GM18870 (cell line): ENCODE measurements around the gene SNX4.
"Not testable (repeated sequence)": the region's sequence is repeated elsewhere in the genome, so short reads cannot be mapped to it uniquely, and the experiment has no call there.

Experiments used
- ATAC-seq: cut with Tn5 transposase; IDR thresholded peaks from one replicate; pipeline ENCODE4 v1.9.1; 2021; ENCODE audit warnings: moderate library complexity; ENCODE audit not compliant: unreplicated experiment

SNX4 gene

GRCh38 chr3:125405515-125405914 is 114.5 kb downstream of the SNX4 start:
- ATAC-seq, result not testable (repeated sequence)

- ATAC-seq, result no peak
Observed at GRCh38 chr3:125403789-125404188, 116.2 kb downstream of the SNX4 start.

DNA sequence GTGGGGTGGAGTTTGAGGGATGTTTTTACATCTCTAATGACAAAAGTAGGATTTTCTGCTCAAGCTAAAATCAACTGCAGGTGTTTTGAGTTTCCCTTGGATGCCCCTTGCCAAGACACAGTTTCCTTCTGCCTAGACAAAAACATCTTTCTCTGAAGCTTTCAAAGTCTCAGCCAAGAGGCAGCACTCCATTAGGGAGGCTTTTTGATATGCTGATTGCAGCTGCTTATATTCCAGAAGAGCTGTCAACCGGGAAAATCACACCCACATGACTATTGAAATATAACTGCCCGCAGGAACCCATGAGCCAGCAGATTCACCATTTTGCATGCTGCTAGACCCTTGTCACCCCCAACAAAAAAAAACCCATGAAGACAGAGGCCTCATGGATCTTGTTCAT is 117.4 kb downstream of the SNX4 start:
- no peak for ATAC-seq

DNA sequence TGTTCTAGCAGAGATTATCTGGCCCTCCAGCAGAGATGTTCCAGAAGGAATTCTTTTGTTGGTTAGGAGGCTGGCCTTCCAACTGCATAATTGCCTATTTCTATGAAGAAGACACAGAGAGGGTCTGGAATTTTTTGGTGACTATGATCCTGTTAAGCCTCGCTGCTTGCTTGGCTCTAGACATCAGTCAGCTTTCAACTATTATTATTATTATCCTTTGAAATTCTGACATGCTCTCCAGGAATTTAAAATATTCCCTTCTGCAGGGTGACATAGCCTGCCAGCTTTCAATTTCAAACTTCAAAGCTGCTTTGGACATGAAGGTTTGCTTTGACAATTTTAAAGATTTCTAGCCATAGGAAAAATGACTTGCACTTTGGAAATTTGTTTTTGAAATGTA is 118.6 kb downstream of the SNX4 start:
- ATAC-seq, result no peak

GRCh38 chr3:125398952-125399351 is 121.0 kb downstream of the SNX4 start:
- ATAC-seq, result no peak
